GM04503 (cell line): ENCODE results near the gene NPR2.

Source experiments
- DNase-seq: peaks from one replicate; pipeline ENCODE4 v3.0.0-alpha.2; 2012; ENCODE audit warnings: low read depth

NPR2 gene

DNA sequence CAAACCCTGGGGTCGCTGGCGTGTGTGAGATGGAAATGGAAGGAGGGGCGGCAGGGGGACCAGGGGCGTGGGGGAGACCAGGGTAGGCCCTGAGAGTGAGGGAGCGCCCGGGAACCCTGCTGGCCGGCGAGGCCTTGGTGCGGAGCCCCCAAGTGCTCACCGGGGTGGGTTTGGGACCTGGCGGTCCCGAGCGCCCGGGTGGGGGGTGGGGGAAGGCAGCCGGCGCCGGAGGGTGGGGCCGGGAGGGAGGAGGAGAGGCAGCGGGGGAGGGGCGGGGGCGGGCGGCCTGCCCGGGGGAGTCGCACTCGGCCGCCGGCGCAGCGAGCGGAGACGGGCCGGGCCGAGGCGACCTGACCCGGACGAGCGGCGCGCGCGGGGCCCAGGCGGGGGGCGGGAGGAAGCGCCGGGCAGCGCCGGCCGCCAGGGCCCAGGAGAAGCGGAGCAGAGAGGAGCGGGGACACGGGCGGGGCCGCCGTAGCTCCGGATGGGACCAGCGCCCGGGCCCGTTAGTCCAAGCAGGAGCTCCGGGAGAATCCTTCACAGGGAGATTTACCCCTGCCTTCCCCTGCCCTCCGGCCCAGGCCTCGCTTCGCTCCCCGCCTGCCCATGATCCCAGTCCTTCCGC, at the start of gene NPR2:
Gene NPR2, plus strand, starts transcription at position 295 of the 625 bp plus-strand sequence. CDS start 818 bp downstream, outside the sequence.
- DNase-seq = no peak

DNA sequence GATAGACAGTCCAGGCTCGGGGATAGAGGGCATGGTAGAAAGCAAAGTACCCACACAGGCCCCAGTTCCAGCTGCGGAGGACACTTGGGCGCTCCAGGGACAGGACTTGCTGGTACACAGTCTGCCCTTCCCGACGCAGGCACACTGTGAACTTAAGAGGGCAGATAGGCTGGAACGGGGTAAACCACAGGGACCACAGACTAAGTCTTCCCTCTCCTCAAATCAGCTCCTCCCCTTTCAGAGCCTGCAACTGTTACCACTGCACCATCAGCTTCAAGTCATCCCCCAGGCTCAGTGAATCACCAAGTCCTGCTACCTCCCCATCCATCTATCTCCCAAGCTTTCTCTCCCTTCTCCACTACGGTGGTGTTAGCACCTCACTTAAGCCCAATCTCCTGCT, 49.7 kb upstream of the NPR2 start:
- no peak for DNase-seq

DNA sequence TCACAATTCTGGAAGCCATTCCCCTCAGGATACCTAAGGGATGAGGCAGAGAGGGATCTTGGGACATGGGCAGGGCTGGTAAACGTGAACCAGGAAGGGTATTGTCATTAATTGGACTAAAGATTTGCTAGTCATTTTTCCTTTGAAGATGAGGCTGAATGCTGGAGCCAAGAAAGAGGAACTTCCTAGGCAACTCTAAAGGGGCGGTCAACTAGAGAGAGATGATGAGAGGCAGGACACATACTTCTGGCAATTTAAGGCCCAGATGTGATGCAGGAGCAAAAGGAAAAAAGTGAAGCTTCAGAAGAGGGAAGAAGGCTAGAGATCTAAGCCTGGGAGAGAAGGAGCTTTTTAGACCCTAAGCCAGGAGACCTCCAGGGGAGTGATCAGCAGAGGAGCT, 47.9 kb upstream of the NPR2 start:
- DNase-seq = no peak

DNA sequence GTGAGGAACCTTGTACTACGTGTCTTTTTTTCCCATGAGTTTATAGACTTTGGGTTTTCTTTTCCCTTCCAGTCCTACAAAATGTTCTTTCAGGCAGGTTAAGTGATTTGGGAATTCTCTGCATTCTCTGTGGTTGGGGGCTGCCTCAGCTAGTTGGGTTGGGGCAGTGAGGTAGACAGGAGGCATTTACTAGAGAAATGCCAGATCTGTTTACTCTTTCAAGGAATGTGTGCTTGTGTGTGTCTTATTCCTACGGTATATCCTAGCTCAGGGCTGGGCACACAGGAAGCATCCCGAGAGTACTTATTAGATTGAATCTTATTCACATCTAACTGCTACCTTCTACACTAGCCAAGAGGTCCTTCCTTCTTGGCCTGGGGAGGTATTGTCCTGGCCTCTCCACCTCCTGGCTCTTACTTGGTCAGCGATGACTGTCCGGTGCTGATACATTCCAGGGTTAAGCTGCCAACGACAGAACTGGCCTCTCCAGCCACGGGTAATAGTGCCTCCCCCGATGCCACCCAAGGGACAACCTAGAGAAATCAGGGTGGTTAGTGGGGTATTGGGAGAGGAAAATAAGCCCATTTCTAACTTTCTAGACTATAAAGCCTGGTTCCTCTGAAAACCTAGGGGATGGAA, 47.4 kb upstream of the NPR2 start:
- DNase-seq = no peak

DNA sequence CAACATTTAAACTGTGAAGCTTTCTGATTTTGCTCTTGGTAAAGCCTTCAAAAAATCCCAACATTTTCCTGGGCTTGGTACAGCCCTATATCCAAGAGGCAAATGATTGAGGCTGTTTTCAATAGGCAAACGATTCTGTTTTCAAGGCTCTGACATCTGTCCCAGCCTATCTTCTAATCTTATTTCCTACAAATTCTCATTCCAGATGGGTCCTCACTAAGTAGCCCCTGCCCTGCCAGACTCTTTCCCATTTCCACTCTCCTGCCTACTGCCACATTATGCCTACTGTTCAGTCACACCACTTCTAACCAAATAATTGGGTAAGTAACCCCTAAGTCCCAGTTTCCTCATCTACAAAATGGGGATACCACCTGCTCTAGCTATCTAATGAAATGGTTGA, 45.8 kb upstream of the NPR2 start:
- no peak for DNase-seq

DNA sequence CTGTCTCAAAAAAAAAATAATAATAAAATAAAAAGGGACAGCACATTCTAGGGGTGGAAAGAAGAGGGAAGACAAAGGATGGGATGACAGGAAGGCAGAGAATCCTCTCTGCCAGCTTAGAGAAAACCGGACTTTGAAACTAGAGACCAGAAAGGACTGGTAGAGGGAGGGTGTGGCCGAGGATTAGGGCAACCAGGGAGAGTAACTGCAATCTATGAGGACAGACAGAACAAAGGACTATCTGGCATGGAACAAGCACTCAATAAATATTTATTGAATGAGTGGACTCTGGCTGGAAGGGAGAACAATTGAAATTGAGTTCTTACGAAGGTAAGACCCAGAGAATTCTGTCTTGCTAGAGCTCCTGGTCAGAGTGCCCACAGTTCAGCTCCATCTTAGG, 44.8 kb upstream of the NPR2 start:
- no peak for DNase-seq

DNA sequence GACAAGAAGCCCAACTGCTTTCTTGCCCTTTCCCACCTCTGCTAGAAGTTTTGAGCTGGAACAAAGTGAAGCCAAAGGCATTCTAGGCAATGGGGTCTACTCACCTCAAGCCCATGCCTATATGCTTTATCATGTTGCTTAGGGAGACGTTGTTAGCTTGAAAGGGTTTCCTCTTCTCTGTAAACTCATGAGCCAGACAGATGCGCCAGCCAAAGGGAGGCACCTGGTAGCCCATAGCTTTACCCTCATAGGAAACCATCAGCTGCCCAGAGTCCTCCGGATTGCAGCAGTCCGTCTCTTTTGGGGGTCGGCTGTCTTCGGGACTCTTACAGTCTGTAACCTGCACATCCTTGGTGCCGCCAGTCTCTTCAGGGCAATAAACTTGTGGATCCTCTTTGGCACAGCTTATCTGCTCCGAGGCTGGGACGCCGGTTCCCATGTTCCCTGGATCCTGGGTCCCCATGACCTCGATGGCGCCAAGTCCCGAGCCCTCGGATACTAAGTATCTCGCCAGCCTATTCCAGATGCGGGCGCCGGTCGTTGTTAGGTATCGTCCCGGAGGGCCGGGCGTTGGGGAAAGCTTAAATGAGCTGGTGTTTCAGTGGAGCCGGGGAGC, 43.0 kb upstream of the NPR2 start:
- no peak for DNase-seq

DNA sequence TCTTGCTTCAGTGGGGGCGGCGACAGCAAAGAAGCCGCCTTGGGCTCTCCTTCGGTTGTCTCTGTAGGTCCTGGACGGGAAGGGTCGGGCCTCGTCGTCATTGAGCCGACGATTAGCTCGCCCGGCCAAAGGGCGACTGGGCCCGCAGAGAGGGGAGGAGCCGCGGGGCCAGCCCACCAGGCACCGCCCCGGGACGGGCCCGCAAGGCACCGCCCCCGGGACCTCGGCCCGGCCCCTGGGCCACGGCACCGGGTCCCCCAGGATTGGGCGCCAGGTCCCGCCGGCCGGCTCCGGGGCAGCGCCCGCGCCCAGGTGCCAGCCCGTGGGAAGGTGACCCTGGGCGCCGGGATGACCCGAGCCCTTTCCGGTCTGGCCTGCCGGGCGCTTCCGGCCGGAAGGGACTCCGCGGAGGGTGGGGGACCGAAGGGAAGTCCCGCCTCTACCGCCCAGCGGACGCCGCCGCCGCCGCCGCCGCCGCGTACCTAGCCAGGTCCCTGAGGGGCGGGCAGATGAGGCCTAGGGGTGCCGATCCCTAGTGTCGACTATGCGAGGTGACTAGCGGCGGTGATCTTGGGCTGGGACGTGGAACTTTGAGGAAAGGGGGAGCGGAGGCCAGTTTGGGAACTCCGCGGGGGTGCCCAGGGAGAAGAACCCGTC, 42.4 kb upstream of the NPR2 start, which contains the start of the genes GBA2 and RGP1:
Gene GBA2, minus strand, starts transcription at position 371 of the 657 bp plus-strand sequence. CDS start 524 bp downstream, outside the sequence.
Gene RGP1, plus strand, starts transcription at position 430 of the 657 bp plus-strand sequence. CDS start 469 bp downstream, outside the sequence.
- DNase-seq = no peak

DNA sequence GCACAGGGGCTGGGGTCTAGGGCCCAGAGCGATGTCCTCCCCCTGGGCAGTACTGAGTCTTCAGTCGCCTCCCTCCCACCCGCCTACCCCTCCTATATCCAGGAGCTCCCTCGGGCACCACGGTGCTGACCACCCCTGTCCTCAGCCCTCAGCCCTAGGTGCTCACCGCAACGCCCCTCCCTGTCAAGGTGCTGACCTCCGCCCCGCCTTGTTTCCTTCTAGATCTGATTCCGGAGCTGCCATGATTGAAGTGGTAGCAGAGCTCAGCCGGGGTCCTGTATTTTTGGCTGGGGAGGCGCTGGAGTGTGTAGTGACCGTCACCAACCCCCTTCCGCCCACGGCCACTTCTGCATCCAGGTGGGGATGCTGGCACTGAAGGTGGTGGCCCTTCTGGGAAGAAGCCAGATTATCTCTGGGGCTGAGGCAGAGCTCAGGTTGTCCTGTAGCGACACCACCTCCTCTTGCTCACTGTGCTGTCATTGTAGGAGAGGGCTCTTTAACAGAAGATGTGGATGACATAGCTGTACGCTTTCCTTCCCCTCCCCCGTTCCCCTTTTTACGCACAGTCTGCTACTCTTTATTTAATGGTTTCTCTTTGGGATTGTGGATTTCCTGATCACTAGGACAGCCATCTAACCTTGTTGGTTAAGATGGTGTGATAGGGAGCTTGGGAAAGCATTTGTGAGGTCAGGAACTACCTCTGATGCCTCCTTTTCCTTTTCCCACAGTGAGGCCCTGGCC, 41.7 kb upstream of the NPR2 start:
- no peak for DNase-seq

DNA sequence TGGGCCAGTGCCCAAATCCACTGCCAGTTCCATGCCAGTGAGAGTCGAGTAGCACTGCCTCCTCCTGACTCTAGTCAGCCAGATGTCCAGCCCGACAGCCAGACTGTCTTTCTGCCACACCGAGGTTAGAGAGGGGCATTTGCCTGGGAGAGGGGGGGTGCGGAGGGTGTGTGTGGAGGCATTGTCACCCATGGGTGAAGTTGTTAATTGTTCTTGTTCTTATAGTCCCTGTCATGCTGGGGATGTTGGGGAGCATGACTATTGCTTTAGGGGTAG, 41.2 kb upstream of the NPR2 start:
- no peak for DNase-seq

DNA sequence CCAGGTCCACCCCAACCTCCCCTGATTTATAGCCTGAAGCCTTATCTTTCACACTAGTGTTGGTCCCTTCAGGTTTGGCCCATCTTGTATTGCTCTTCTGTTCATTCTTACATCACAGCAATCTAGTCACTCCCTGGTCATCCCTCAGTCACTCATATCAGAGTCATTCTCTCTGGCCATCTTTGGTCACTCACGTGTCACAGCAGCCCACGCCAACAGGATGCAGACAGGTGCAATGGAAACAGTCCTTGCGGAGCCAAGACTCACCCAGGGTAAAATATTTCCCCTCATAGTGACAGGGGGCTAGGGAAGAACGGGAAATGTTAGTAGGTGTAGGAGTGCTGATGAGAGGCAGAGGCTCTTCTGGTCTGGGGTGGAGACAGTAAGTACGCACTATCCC, 37.9 kb upstream of the NPR2 start:
- DNase-seq = no peak

DNA sequence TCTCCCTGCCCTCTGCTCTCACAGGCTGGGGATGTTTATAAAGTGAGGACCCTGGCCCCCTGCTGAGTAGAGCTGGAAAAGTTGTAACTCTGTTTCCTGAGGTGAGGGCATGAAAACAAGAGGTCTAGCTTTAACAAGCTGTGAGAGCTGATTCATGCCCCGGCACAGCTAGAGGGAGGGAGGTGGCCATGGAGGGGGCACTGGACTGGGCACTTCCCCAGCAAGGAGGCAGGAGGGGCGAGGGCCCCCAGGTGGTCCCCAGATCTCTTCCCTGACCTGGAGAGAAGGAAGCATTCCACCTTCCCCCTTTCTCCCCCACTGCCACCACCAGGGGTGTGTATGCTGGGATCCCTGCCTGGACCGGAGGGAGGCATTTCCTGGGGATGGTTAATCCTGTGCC, 37.1 kb upstream of the NPR2 start, which contains the start of gene MSMP:
Gene MSMP, minus strand, starts transcription at position 13 of the 400 bp plus-strand sequence. CDS start 147 bp downstream, outside the sequence.
- no peak for DNase-seq

DNA sequence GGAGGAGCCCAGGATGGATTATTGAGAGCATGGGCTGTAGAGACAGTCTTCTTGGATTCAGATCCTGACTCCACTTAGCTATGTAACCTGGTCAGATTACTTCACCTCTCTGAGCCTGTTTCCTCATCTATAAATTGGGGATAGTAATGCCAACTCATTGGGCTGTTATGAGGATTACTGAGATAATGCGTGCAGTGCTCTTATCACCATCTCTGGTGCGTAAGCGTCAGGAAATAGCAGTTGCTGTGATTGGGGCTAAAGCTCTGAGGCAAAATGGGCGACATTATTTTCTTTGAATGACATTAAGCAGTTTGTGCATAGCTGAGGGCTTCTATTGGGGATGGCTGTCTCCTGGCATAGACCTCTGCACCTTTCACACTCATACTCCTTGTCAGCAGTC, 36.3 kb upstream of the NPR2 start:
- DNase-seq = no peak

DNA sequence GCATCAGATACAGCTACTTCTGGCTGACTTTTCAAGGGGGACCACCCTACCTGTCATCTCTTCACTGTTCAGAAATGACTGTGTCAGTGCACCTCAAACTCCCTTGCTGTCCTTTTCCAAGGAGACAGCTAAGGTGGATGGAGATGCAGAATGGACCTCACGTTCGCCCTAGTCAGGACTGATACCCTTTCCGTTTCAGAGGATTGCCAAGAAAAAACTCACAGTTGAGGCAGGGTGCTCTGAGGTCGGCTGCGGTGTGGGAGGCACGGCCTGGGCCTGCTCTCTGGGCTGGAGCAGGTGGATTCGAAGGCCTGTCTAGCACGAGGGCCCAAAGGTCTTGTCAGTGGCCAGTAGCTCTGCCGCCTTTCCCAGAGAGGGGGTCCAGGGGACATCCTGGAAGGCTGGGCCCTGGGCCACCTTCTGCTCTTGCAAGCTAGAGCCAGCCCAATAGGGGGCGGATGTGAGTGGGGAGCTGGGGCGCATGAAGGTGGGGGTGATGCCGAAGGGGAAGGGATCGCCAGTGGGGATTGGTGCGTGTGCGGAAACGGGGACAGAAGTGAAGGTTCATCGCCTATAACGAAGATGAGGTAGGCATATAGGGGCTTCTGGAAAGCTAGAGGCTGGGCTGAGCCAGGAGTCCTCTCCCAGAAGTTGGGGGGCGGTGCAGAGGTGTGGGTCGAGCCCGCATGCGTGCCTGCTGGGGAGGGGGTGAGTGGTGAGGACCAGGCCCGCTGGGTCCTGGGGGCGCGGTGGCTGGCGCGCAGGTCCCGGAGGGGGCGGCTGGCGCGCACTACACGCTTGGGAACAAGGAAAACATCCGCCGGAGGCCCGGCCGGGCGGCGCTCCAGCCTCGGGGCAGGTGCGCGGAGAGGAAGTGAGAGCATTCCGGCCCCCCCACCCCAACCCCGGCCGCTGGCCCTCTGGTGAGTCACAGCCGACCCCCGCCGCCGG, 34.8 kb upstream of the NPR2 start:
- no peak for DNase-seq

DNA sequence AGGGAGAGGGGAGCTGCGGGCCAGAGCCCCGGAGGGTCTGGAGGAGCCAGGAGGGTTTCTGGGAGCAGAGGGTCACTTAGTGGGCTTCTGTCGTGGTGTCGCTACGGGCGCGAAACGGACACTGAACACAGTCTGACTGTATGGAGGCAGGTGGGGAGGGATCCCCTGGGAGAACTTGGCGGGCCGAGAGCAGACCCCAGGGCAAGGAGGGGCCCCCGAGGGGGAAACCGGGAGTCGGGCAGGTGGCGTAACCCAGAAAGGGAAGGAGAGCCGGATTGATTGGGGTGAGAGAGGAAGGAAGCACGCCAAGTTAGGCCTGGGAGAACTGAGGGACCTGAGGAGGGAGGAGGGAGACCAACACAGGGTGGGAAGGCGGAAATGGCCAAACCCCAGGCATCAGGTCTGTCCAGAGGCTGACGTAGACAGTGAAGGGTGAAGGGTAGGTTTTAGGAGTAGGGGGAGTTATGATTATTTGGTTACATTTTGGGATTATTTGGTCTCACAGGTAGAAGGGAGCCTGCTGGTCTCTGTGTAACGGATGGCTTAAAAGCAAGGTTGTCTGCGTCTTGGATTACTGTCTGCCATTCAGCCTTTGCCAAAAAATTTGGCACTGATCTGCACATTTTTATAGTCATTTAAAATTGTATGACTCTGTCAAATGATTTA, 34.0 kb upstream of the NPR2 start:
- no peak for DNase-seq

DNA sequence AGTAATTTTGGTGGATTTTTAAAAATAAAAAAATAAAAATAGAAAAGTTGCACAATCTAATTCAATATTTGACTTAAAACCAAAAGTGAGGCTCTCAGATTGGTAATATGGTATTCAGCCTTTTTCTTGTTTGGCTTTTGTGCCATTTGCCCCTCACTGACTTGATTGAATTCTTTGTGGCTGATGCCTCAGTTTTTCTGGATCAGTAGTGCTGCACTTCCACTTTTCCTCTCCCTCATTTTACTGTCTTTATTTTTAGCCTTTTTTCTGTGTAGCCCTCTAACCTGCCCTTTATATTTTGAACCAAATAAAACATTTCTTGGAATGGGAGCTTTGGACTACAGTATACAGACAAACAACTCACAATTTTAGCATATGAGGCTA, 33.5 kb upstream of the NPR2 start:
- DNase-seq = no peak

DNA sequence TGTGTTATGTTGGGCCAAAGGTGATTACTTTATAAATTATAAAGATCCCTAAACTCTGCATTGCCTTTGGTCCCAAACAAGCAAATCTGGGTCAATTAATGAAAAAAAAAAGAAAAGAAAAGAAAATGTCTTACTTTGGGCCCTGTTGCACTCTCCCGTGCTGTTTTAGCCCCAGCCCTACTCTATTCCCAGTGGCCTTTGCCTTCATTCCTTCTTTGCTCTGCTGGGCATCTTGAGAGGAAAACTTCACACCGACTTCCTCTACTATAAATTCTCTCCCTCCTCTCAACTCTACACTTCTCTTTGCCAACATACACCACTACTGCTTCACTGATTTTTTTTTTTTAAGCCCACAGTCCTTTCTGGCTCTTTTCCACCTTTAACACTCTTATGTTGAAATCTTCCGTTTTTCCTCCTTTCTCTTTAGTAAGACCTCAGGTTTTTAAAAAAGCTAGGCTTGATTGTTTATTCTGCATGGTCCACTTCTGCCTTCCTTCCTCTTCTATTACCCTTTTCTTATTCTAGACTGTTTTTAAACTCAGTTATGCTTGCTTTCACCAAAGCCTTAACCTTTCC, 32.8 kb upstream of the NPR2 start:
- no peak for DNase-seq

DNA sequence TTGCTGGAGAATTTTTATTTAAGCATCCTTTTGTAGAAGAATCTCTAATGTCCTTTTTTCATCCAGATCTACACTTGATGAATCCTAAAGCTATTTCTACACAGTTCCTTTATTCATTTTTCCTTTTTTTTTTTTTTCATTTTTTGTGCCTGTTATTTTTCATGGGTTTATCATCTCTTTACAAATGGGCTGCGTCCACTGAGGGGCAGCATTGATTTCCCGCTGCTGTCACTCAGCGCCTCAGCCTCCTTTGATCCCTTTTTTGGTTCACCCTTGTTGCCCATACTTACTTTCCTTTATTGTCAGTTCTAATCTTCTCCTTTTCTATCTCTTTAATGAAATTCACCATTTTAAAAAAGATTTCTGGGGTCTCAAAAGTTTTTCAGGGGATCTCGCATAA, 31.6 kb upstream of the NPR2 start:
- DNase-seq = no peak

DNA sequence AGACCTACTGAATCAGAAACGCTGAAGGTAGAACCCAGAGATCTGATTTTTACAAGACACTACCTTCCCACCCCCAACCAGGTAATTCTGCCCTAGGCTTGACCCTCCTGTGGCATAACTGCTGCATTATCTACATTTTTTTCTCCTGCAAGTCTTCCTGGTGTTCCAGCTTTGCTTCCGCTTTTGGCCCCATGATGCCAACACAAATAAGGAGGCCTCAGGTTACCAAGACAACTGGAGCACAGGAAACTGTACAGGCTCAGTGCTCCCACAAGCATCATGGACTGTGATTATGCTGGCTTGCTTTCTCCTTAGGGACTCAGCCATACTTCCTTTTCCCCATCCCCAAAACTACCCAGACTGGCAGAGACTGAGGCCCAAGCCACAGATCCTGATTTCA, 30.7 kb upstream of the NPR2 start:
- DNase-seq = no peak

DNA sequence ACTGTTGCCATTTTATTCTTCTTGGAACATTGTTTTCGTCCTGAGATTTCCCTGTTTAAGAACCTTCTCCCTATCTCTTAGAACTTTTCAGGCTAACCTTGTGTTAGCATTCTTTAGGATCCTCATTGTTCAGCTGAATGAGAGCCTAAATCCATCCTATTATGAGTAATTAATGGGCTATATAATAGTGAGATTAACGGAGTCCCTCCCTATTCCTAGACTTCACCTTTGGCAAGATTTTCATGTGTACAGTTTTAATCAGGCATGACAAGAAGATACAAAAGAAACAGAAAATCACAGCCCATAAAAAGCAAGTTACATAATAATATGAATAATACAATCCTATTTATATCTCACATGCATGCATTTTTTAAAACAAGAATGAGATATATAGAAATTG, 28.2 kb upstream of the NPR2 start:
- no peak for DNase-seq
